HG03097 (cell line): ENCODE measurements around the gene NGEF.
"Not testable (repeated sequence)": the region's sequence is repeated elsewhere in the genome, so short reads cannot be mapped to it uniquely, and the experiment has no call there.

Experiments
- ATAC-seq: cut with Tn5 transposase; IDR thresholded peaks from one replicate; pipeline ENCODE4 v1.9.1; 2021; ENCODE audit not compliant: unreplicated experiment, low FRiP score

NGEF gene

DNA sequence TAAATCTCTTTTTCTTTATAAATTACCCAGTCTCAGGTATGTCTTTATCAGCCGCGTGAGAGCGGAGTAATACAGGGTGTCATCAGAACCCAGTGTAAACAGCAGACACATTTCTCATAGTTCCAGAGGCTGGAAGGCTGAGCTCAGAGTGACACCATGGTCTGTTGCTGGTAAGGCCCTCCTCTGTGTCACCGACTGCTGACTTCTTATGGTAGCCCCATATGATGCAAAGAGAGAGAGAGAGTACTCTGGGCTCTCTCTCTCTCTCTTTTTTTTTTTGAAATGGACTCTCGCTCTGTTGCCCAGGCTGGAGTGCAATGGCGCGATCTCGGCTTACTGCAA lies 83.0 kb downstream of the NGEF start:
- ATAC-seq, result no peak

- ATAC-seq, result no peak
Measured at GRCh38 chr2:232929303-232930058, 83.6 kb downstream of the NGEF start.

- ATAC-seq, result no peak
Measured at GRCh38 chr2:232928551-232929302, 84.3 kb downstream of the NGEF start.

DNA sequence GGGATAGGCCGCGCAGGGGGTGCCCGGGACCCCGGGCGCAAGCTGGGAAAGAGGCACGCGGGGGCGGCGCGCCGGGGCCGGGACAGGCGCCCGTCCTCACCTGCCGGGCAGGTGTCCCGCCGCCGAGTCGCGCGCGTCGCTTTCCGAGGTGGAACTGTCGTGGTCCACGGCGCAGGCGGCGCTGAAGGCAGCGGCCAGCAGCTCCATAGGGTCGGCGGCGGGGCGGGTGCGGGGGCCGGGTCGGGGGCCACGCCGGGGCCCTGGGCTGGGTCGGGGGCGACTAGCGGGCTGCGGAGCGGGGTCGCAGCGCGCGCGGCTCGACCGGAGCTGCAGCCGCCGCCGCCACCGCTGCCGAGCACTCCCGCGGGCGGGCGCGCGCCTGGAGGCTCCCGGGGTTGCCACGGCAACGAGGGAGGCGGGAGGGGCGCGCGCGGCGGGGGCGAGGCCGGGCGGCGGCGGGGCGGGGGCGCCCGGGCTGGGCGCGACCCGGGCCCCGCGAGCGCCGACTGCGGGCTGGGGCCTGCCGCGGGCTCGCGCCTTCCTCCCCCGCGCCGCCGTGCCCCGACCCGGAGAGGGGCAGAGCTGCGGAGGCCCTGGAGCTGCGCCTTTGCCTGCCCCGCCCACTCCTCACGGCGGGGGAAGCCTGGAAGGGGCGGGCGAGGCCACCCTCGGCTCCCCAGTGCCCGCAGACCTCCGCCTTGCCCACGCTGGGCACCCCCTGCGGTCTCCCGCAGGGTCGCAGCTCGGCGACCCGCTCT lies 85.1 kb downstream of the NGEF start:
- no peak for ATAC-seq

DNA sequence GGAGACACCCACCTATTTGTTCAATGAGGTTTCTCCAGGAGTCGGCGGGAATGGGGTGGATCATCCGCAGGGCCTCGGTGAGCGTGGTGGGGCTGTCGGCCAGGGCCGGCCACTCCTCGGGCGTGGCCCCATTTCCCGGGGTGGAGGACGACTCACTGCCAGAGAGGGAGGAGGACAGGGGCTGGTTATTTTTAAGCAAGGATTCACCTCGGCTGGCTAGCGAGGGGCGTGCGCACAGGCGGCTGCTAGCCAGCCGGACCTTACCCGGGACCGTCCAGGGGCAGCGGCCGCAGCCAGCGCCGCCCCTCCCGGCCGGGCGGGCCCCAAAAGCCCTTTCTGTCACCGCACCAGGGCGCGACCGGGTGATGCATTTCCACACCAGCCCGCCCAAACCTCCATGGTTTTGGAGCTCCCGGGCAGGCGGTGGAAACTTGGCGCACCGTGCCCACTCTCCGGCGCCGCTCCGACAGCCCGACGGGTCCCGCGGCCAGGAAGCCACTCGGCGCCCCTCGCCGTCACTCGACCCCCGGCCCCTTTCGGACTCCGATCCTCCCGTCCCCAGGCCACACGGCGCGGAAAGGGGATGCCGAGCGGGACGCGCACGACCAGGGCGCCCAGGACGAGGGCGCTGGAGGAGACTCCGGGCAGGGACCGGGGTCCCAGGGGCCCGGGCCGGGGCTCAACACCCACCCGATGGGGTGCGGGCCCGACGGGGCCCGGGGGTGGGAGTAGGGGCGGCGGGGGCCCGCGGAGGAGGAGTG lies 85.8 kb downstream of the NGEF start:
- ATAC-seq, result no peak

DNA sequence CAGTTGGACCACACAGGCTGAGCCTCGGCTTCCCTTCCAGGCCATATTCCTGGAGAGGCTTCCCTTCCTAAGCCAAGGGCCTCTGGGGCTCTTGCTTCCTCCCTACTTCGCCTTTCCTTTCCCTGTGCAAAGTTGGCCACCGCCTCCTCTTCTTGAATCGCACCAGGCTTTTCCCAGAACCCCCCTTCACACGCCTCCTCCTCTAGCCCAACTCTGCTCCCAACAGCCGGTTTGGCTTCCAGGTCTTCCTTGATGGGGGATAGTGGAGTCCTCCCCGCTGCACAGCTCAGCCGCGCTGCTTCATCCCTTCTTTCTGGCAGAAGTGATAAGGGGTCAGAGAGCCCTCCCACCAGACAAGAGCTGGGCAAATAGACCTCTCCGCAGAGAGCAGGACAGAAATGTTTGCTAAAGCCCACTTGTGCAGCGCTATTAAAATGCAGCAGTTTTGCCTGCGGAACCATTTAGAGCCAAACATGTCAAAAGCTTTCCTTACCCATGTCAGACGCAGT lies 86.6 kb downstream of the NGEF start:
- ATAC-seq, result no peak

DNA sequence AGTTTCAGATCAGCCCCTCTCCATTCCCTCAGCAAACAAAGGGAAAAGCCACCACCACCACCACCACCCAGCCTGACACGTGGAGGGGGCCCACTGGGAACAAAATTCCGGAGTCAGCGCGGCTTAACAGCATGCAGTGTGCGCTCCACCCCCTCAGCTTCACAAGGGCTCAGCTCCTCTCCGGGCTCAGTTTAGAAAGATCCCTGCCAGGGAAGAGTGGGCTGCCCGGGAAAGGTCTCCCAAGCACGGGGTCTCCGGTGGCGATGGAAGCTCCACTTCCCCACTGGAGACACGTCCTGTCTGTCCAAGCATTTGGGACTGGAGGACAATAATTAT lies 87.3 kb downstream of the NGEF start:
- ATAC-seq, result no peak

- ATAC-seq, result no peak
Measured at GRCh38 chr2:232925153-232925820, 87.8 kb downstream of the NGEF start.

DNA sequence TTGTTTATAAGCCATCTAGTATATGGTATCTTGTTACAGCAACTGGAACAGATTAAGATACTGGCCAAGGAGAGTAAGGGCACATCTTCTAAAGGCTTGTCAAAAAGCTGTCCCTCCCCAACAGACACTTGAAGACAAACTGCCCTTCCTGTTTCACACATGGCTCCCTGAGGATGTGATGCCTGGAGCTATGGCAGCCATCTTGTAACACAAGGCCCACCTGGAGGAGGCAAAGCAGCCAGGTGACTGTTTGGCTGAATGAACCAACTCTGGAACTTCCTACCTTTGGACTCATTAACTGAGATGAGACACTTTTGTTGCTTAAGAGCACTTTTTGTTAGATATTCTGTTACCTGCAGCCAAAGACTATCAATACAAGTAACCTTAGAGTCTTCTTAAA lies 88.6 kb downstream of the NGEF start:
- no peak for ATAC-seq

GRCh38 chr2:232920760-232921159 lies 92.3 kb downstream of the NGEF start:
- no peak for ATAC-seq

GRCh38 chr2:232920055-232920454 lies 93.0 kb downstream of the NGEF start:
- ATAC-seq, result no peak

GRCh38 chr2:232919141-232919540 lies 93.9 kb downstream of the NGEF start:
- ATAC-seq, result no peak

DNA sequence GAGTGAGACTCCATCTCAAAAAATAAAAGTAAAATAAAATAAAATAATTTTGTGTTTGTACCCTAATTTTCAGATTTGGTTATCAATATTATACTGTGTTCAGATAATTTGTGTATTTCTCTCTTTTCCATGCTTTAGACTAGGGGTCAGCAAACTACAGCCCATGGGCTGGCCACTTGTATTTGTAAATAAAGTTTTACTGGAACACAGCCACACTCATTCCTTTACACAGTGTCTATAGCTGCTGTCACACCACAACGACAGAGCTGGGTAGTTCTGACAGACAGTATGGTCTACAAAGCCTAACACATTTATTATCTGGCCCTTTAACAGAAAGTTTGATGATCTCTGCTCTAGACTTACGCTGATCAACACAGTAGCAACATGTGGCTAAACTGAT lies 99.2 kb downstream of the NGEF start:
- no peak for ATAC-seq

- no peak for ATAC-seq
Measured at GRCh38 chr2:232911712-232912277, 101.3 kb downstream of the NGEF start.

DNA sequence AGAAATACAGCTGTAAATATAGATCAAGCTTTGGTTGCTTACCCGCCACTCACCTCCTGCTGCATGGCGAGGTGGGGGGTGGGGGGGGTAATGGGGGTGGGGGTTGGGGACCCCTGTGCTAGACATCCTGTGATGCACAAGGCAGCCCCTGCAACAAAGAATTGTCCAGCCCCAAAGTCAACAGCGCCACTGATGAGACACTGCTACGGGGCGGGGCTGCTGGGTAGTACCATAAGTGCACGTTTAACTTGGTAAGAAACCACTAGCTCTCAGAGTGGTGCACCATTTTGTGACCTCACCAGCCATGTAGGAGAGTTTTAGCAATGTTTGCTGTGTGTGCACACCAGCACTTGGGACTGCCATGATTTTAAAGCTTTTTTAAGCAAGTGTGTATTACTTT lies 102.7 kb downstream of the NGEF start:
- ATAC-seq, result no peak

DNA sequence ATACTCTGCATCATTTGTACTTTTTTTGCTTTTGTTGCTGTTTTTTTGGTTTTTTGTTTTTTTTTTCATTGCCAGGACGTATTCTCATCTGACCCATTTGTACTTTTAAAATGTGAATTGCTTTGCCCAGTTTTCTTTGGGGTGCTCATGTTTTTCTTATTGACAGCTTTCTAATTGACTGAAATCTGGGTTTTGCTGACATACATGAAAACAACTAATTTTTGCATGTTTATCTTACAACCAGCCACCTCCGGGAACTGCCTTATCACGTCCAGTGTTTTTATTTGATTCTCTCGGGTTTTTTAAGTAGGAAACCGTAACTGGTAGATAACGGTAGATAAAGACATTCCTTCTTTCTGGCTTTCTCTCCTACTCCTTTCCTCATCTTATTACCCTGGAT lies 104.4 kb downstream of the NGEF start:
- ATAC-seq, result no peak

GRCh38 chr2:232907718-232908085 lies 105.4 kb downstream of the NGEF start:
- not testable (repeated sequence) for ATAC-seq

DNA sequence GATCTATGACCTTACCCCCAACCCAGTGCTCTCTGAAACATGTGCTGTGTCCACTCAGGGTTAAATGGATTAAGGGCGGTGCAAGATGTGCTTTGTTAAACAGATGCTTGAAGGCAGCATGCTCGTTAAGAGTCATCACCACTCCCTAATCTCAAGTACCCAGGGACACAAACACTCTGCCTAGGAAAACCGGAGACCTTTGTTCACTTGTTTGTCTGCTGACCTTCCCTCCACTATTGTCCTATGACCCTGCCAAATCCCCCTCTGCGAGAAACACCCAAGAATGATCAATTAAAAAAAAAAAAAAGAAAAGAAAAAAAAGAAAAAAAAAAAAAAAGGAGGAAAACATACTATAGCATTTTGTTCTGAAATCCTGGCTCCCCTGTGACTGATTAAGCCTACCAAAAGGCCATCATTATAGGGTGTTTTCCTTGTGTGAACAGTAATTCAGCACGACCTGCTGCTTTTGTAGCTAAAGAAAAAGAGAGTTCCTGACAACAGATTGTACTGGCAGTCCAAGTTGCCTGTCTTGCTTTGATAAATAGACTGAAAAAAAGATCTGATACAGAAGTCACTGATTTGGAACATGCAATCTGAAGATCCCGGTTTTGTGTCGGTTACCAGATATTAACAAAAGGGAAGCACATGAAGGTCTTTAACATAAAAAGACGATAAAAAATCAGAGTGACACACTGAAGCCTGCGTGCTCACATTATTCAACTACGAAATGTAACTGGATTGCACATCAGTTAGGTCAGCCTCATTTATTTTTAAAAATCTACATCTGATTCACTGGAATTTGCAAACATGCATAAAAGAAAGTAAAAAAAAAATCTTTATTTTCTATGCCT lies 106.0 kb downstream of the NGEF start:
- ATAC-seq, result not testable (repeated sequence)

GRCh38 chr2:232903989-232904388 lies 109.1 kb downstream of the NGEF start:
- no peak for ATAC-seq
